Bronchial epithelial cell (primary cell): Measurements from ENCODE around the gene TIMM17A. TPM values are rescaled to one million over a fixed set of nuclear protein-coding genes. Genes with fewer than 3 reads are reported as not detected.

Experiments used
- DNase-seq: peaks from one replicate; pipeline ENCODE4 v3.0.0-alpha.2; 2010; ENCODE audit warnings: low read depth
- FAIRE-seq: peaks from 2 replicates; lab custom pipeline; 2011; peaks lifted over from hg19 to GRCh38; lab: Jason Lieb, UNC
- H3K27me3 ChIP-seq: 2 replicates; pipeline ENCODE4 v1.5.1; 2011; ENCODE audit warnings: low read length; ENCODE audit not compliant: control insufficient read depth, insufficient read depth
- H3K36me3 ChIP-seq: 2 replicates; pipeline ENCODE4 v1.5.1; 2011; ENCODE audit warnings: low read length; ENCODE audit not compliant: control insufficient read depth, insufficient read depth
- H3K4me3 ChIP-seq: 2 replicates; pipeline ENCODE4 v1.5.1; 2011; ENCODE audit warnings: mild to moderate bottlenecking, low read depth, low read length, control low read depth
- total RNA-seq: library from RNA; depleted of rRNA; stranded (reverse); fragments of >200 nt; gene quantifications from 2 replicates; pipeline ENCODE4 v1.2.1, GENCODE V29; 2014
- TF ChIP-seq, protein P1 (sequence below): IDR thresholded peaks from 2 replicates; pipeline ENCODE4 v1.5.1; 2011; ENCODE audit warnings: mild to moderate bottlenecking, moderate library complexity, low read length, control low read depth, inconsistent platforms; ENCODE audit not compliant: insufficient read depth, severe bottlenecking

TIMM17A gene
- total RNA-seq, 1 donor from 2014 or later: 53.4 TPM

DNA sequence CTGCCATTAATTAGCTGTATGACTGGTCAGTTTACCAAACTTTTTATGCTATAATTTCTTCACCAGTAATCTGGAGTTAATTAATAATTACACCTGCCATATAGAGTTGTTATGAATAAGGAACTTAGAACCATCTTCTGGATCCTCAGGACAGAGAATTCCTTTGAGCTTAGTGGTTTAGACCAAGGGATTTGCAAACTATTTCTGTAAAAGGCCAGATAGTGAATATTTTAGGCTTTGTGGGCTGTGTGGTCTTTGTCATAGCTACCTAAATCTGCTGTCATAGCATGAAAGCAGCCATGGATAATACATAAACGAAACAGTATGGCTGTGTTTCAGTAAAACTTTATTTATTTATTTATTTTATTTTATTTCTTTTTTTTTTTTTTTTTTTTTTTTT, 9.0 kb downstream of the TIMM17A start:
- FAIRE-seq: no peak
- no peak for DNase-seq
- TF ChIP-seq, protein P1, sequence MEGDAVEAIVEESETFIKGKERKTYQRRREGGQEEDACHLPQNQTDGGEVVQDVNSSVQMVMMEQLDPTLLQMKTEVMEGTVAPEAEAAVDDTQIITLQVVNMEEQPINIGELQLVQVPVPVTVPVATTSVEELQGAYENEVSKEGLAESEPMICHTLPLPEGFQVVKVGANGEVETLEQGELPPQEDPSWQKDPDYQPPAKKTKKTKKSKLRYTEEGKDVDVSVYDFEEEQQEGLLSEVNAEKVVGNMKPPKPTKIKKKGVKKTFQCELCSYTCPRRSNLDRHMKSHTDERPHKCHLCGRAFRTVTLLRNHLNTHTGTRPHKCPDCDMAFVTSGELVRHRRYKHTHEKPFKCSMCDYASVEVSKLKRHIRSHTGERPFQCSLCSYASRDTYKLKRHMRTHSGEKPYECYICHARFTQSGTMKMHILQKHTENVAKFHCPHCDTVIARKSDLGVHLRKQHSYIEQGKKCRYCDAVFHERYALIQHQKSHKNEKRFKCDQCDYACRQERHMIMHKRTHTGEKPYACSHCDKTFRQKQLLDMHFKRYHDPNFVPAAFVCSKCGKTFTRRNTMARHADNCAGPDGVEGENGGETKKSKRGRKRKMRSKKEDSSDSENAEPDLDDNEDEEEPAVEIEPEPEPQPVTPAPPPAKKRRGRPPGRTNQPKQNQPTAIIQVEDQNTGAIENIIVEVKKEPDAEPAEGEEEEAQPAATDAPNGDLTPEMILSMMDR: no peak
- Histone ChIP-seq H3K4me3 (no peak overlapping the region), H3K36me3 (peaks cover 14% of the 10 kb centered on the region), H3K27me3 (no peaks in the 10 kb centered on the region)

DNA sequence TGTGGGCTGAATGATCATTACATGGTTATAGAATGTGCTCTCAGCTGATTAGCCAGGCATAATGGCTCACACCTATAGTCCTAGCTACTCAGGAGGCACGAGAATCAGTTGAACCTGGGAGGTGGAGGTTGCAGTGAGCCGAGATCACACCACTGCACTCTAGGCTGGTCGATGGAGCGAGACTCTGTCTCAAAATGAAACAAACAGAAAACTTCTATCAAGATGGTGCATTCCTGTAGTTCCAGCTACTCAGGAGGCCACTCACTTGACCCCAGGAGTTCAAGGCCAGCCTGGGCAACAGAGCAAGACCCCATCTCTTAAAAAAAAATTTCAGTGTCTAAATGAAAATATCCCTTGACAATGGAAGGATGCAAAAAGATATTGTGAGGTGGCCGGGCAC, 10.9 kb downstream of the TIMM17A start:
- H3K4me3 ChIP-seq: no peak overlapping the region
- no peak for DNase-seq
- no peak for FAIRE-seq
- H3K27me3 ChIP-seq: no peaks in the 10 kb centered on the region
- TF ChIP-seq, protein P1: no peak
- H3K36me3 ChIP-seq: peaks cover 17% of the 10 kb centered on the region

DNA sequence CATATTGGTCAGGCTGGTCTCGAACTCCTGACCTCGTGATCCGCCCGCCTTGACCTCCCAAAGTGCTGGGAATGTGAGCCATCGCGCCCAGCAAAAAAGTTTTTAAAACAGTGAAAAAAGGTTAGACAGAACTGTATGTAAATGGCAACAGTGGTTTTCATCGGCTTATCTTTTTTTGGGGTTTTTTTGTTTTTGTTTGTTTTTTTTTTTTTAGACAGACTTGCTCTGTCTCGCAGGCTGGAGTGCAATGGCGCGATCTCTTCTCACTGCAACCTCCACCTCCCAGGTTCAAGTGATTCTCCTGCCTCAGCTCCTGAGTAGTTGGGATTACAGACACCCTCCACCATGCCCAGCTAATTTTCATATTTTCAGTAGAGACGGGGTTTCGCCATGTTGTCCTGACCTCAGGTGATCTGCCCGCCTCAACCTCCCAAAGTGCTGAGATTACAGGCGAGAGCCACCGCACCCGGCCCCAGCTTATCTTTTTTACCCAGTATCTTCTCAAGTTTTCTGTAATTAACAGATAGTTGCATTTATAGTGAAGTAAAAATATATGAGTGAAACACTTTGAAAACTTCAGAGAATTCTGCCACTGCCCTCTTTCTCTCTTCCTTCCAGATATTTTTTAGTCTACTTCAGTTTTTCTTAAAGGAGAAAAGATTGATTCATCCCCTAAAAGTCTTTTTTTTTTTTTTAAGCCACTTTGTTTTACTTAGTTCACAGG, 13.1 kb downstream of the TIMM17A start:
- TF ChIP-seq, protein P1: no peak
- Histone ChIP-seq H3K4me3 (no peak overlapping the region), H3K27me3 (no peaks in the 10 kb centered on the region), H3K36me3 (peaks cover 12% of the 10 kb centered on the region)
- DNase-seq: no peak
- no peak for FAIRE-seq

DNA sequence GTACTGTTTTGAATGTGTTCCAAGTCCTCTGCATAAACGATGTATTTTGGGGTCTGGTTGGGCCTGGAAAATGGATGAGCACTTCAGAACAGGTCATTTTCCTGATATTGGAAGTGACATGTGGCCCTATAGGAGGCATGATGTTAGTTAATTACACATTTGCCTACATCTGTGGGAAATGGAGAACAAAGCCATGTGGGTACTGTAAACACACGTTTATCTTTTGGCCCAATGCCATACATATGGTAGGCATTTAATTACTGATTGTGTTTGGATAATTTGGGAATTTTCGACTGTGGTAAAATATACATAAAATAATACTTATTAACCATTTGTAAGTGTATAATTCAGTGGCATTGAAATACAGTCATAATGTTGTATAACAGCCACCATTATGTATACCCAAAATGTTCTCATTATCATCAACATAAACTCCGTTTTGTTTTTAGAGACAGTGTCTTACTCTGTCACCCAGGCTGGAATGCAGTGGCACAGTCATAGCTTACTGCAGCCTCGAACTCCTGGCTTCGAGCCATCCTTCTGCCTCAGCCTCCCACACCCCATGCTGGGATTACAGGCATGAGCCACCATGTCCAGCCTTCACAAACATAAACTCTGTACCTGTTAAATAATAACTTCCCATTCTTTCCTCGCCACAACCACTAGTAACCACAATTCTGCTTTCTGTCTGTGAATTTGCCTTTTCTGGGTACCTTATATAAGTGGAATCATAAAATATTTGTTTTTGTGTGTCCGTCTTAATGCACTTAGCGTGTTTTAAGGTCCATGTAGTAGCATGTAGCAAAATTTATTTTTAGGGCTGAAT, 15.2 kb downstream of the TIMM17A start:
- Histone ChIP-seq H3K4me3 (no peak overlapping the region), H3K27me3 (no peaks in the 10 kb centered on the region), H3K36me3 (peaks cover 5% of the 10 kb centered on the region)
- DNase-seq: peak; percentile 7
- no peak for FAIRE-seq
- TF ChIP-seq, protein P1: no peak

DNA sequence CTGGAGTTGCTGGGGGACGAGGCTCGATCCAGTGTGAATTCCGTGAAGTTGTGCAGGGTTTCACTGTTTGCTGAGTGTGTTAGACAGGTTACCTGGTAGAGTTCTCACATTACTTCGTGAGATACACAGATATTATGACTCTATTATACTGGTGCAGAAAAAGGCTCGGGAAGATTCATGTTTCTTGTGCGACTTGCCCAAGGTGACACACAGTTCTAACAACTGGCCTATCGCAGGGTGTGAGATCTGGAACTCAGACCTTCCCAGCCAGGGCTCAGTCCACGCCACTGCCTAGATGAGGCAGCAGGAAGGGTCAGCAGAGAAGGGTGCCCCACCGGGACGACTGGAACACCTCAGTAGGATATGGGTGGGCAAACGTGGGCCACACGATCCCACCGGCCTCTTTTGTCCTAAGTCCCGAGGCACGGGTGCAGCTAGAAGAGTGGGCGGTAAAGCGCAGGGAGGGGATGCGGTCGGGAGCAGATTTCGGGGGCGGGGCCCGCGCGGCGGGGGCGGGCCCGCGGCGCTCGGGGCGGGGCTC, 26.8 kb downstream of the TIMM17A start:
- TF ChIP-seq, protein P1: no peak
- Histone ChIP-seq H3K36me3 (peaks cover 1% of the 10 kb centered on the region), H3K4me3 (peak overlapping the region; percentile 83), H3K27me3 (no peaks in the 10 kb centered on the region)
- DNase-seq (peak; percentile 33), FAIRE-seq (no peak)
